Colon (tissue), 2 donors: Measurements from ENCODE around the gene CDC34.

Source experiments
- FAIRE-seq: peaks from 2 replicates; lab custom pipeline; 2012; peaks lifted over from hg19 to GRCh38; lab: Jason Lieb, UNC
- donor health status: control.
- donor health status: control.

CDC34 gene, protein sequence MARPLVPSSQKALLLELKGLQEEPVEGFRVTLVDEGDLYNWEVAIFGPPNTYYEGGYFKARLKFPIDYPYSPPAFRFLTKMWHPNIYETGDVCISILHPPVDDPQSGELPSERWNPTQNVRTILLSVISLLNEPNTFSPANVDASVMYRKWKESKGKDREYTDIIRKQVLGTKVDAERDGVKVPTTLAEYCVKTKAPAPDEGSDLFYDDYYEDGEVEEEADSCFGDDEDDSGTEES

GRCh38 chr19:531753-532560 lies at the start of gene CDC34:
Gene CDC34 (plus strand): TSS chr19:531760. CDS start chr19:531932, 172 bp downstream.
- no peak for FAIRE-seq

- FAIRE-seq = no peak
These were observed 49.1 kb upstream of the CDC34 start for GRCh38 chr19:482186-483041.

DNA sequence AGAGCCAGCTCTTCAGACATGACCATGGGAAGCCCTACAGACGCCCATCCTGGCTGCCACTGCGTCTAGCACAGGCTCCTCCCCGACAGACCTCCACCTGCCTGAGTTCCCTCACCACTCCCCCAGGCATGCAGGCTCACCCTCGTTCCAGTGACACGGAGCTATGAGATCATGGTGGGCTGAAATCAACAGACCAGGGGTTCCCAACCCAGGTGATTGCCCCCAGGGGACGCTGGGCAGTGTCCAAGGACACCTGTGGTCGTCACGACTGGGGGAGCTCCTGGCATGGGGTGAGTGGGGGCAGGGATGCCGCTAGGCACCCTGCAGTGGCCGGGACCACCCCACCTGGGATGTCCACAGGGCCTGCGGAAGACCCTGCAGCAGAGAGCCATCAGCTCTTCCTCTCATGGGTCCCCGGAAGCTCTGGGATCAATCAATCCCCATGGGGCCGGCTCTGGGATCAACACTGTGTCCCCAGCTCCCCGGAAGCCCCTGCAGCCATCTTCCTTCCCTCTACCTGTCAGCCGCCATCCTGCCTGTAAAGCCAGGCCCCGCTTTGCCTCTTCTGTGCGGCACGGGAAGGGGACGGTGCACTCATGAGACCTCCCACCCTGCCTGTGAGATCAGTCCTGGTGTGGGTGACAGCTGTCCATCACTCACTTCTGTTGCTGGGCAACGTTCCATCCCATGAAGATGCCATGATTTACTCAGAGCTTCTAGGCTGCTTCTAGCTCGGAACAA lies 48.1 kb upstream of the CDC34 start:
- FAIRE-seq = no peak

GRCh38 chr19:484494-484893 lies 47.1 kb upstream of the CDC34 start:
- no peak for FAIRE-seq

- FAIRE-seq = no peak
These were observed 46.5 kb upstream of the CDC34 start for GRCh38 chr19:485077-485476.

GRCh38 chr19:485583-486236 lies 45.9 kb upstream of the CDC34 start:
- no peak for FAIRE-seq

DNA sequence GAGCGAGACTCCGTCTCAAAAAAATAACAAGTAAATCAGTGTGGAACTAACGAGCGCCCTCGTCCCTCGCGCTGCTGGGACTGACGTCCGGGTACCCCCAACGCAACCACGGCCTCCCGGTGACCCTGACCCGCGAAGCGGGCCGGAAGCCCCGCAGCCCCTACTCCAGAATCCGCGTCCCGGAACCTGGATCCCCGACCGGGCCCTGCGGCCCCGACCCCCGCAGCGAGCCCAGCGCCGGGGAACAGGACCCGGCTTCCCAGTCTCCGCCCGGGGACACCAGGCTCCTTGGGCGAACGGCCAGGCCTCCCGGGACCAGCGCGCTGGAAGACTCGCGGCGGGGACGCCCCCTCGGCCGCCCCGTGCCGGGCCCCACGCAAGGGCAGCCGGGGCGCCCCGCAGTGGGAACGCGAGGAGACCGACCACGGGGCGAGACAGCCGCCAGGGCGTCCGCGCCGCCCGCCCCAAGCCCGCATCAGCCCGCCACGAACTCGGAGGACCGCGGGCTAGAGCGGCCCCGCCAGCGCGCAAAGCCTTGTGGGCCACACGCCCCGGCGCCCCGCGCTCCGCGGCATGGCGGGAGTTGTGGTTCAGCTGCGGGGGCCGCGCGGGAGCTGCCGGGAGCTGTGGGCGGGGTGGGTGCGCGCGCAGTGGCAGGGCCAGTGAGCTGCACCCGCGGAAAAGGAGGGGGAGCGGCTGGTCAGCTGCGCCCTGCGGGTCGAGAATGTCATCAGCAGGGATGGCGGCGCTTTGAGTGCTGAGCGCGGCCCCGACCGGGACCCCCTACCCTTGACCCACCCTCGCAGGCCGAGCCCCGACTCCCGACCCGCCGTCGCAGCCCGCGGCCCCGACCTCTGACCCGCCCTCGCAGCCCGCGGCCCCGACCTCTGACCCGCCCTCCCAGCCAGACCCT lies 42.8 kb upstream of the CDC34 start:
- no peak for FAIRE-seq

DNA sequence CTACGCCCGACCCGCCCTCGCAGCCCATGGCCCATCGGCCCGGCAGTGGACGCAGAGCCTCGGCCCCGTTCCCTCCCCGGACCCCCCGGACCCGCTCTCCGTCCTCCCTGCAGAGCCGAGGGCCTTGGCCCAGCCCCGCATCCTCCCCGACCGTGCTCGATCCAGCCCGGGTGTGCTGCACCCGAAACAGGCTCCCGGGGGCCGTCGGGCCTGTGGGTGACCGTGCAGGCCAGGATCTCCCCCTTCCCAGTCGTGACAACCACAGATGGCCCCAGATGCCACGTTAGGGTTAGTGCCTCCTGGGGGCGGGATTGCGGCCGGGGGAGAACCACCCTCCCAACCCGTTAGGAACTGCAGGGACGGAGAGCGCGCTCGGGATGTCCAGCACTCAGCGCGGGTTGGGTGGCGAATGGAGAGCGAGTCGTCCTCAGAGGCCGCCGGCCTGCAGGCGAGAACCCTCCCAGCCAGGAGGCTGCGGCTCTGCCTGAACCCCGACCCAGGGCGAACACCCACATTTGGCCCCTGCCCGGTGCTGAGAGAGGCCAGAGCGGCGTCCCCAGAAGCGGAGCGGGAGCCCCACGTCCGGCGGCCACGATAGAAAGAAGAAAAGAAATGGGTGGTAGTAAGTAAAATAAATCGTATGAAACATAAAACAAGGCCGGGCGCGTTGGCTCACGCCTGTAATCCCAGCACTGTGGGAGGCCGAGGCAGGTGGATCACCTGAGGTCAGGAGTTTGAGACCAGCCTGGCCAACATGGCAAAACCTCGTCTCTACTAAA lies 42.0 kb upstream of the CDC34 start:
- no peak for FAIRE-seq

GRCh38 chr19:491146-491741 lies 40.3 kb upstream of the CDC34 start:
- FAIRE-seq = no peak

DNA sequence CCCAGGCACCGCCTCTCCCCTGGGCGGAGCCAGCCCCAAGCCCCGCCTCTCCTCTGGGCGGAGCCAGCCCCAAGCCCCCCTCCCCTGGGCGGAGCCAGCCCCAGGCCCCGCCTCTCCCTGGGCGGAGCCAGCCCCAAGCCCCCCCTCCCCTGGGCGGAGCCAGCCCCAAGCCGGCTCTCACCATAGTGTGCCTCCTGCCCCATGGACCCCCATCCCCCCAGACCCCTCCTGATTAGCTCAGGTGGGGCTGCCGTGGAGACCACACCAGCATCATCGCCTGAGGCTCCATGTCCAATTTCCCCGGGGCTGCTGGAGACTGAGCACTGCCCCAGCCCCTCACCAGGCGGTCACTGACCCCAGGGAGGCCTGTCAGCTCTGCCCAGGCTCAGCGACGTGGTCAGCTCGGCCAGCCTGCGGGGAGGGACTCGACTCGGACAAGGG lies 39.4 kb upstream of the CDC34 start:
- FAIRE-seq = no peak

DNA sequence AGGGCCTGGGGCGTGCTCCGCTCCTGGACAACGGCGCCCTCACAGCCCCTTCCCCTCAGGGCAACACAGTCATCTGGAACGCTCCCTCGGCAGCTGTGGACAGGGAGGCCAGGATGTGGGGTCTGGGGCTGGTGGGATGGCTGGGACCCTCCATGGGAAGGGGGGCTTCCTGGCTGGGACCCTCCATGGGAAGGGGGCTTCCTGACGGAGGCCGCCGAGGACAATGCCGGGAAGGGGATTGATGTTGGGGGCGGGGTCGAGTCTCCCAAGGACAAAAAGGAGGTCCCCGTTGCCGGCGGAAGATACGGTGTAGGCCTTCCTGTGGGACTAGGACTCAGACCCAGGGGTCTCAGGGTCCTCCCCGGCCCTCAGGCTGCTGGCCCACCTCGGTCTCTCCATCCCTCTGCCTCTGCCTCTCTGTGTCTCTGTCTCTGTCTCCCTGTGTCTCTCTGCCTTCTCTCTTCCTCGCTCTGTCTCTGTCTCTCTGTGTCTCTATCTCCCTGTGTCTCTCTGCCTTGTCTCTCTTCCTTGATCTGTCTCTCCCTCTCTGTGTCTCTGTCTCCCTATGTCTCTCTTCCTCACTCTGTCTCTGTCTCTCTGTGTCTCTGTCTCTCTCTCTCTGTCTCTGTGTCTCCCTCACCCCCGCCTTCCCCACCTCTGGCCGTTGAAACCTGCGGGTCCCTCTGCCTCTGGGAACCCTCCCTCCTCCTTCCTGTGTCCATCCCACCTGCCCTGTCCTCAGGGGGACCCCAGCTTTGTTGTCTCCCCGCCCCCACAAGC lies 38.0 kb upstream of the CDC34 start:
- FAIRE-seq = no peak

GRCh38 chr19:494171-495080 lies 37.1 kb upstream of the CDC34 start:
- FAIRE-seq = no peak

DNA sequence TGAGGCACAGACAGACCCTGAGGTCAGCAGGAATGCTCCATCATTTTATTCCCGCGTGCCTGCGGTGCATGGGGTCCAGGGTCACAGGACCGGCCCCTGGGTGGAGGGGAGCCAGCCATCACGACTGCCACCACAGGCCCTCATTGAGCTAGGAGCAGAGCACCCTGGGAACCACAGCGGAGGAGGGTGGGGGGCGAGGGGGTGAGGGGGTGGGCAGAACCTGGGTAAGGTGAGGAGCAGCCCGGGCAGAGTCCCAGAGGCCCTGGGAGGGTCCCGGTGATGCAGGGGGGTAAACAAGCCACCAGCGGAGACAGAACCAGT lies 36.5 kb upstream of the CDC34 start:
- FAIRE-seq = no peak

- FAIRE-seq = no peak
These were observed 36.0 kb upstream of the CDC34 start for GRCh38 chr19:495402-496111.

DNA sequence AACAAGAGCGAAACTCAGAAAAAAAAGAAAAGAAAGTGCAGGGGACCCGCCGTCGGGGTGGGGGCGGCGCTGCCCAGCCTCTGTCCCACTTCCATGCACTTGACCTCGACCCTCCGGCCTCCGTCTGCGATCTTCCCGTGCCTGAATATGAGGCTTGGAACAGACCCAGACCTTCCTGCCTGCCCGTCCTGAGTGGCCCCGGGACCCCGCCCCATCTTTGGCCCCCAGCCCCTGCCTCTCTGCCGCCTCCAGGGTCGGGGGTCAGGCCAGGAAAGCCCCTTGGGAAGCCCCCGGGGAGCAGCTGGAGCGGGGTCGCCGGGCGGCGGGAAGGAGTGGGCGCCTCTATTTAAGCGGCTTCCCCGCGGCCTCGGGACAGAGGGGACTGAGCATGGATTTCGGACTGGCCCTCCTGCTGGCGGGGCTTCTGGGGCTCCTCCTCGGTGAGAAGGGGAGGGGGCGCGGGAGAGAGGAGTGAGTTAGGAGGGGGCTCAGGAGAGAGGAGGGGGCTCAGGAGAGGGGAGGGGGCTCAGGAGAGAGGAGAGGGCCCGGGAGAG lies 35.4 kb upstream of the CDC34 start, which contains the start of gene MADCAM1:
TSS of gene MADCAM1 (plus strand) at position 375 of the 554 bp plus-strand sequence. CDS start at position 389, 14 bp downstream.
- no peak for FAIRE-seq

DNA sequence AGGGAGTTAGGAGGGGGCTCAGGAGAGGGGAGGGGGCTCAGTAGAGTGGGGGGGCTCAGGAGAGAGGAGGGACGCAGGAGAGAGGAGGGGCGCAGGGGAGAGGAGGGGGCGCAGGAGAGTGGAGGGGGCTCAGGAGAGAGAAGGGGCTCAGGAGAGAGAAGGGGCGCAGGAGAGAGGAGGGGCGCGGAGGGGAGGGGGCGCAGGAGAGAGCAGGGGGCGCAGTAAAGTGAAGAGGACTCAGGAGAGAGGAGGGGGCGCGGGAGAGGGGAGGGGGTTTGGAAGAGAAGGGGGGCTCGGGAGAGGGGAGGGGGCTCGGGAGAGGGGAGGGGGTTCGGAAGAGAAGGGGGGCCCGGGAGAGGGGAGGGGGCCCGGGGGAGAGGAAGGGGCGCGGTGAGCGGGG lies 34.6 kb upstream of the CDC34 start:
- no peak for FAIRE-seq
